Nephron (organoid): ENCODE data around the gene PPFIBP2.

Experiments
- H3K27ac Mint-ChIP-seq, 3 experiments: 2 replicates each; pipeline ENCODE4 v1.8.0; 2020; ENCODE audit warnings: mixed read lengths in 3 of 3, mild to moderate bottlenecking in 2 of 3, moderate library complexity in 1 of 3
- H3K27me3 Mint-ChIP-seq: 2 replicates; pipeline ENCODE4 v1.8.0; 2021; ENCODE audit warnings: low read depth, mild to moderate bottlenecking, moderate library complexity, mixed read lengths
- H3K36me3 Mint-ChIP-seq: 2 replicates; pipeline ENCODE4 v1.8.0; 2020; ENCODE audit warnings: low read depth, mixed read lengths
- H3K4me1 Mint-ChIP-seq: 2 replicates; pipeline ENCODE4 v1.8.0; 2020; ENCODE audit warnings: mixed read lengths
- H3K4me3 Mint-ChIP-seq, 3 experiments: 2 replicates each; pipeline ENCODE4 v1.8.0; 2020; ENCODE audit warnings: mild to moderate bottlenecking in 3 of 3, mixed read lengths in 3 of 3, moderate library complexity in 2 of 3
- H3K9me3 Mint-ChIP-seq: 2 replicates; pipeline ENCODE4 v1.8.0; 2020; ENCODE audit warnings: mixed read lengths
- TF ChIP-seq, protein P1 (sequence below), 3 experiments: fragments of 200-600 bp; sonication (generic); IDR thresholded peaks; one replicate each; pipeline ENCODE4 v1.5.0; 2021; ENCODE audit warnings: antibody characterized with exemption in 3 of 3; ENCODE audit not compliant: unreplicated experiment in 3 of 3

PPFIBP2 gene

DNA sequence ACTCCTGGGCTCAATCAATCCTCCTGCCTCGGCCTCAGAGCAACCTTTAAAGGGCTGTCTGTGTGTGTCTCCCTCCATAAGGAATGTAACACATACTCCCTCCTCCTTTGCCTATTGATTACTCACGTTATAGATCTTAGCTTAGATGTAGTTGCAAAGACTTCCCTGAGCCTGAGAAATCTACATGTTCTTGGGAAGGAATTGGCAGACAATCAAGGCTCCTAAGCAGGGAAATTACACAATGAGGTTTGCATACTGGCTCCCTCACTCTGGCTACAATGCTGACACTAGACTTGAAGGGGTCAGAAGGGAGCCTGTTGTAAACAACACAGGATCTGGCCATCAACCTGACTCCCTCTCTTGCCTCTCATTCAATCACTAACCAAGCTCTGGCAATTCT lies 33.7 kb upstream of the PPFIBP2 start:
- Mint-ChIP-seq H3K27ac (no peak overlapping the region), H3K36me3 (no peaks in the 10 kb centered on the region), H3K27me3 (no peaks in the 10 kb centered on the region), H3K4me3 (no peak overlapping the region), H3K4me1 (peaks cover 12% of the 10 kb centered on the region), H3K9me3 (no peaks in the 10 kb centered on the region)
- TF ChIP-seq, protein P1, sequence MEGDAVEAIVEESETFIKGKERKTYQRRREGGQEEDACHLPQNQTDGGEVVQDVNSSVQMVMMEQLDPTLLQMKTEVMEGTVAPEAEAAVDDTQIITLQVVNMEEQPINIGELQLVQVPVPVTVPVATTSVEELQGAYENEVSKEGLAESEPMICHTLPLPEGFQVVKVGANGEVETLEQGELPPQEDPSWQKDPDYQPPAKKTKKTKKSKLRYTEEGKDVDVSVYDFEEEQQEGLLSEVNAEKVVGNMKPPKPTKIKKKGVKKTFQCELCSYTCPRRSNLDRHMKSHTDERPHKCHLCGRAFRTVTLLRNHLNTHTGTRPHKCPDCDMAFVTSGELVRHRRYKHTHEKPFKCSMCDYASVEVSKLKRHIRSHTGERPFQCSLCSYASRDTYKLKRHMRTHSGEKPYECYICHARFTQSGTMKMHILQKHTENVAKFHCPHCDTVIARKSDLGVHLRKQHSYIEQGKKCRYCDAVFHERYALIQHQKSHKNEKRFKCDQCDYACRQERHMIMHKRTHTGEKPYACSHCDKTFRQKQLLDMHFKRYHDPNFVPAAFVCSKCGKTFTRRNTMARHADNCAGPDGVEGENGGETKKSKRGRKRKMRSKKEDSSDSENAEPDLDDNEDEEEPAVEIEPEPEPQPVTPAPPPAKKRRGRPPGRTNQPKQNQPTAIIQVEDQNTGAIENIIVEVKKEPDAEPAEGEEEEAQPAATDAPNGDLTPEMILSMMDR (IDR thresholded peaks at IDR 0.05; ENCODE audit: unreplicated experiment in 3 of 3): no peak

DNA sequence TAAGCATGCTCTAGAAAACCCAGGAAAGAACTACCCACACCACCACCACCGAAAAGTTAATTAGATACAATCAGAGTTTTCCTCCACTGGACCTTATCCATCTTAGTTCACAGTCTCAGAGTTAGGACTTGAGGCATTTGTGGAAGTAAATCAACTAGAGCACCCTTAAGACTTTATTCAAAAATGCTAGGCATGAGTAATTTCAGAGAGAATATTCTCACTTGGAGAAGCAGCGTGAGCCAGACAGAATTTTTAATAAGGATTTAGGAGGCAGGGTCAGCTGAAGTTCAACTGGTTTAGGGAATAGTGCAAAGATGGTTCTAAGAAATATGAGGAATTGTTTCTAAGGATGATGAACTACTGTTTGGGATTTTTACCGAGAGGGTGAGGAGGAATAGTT lies 29.7 kb upstream of the PPFIBP2 start:
- H3K9me3 Mint-ChIP-seq: no peaks in the 10 kb centered on the region
- H3K36me3 Mint-ChIP-seq: peaks cover 8% of the 10 kb centered on the region
- no peaks in the 10 kb centered on the region for H3K27me3 Mint-ChIP-seq
- H3K27ac Mint-ChIP-seq: peak overlapping the region in 1 of 3 experiments; percentile 85
- H3K4me1 Mint-ChIP-seq: peaks cover 30% of the 10 kb centered on the region
- peak overlapping the region; percentile 35 to 65 (median 48) for H3K4me3 Mint-ChIP-seq
- TF ChIP-seq, protein P1 (IDR thresholded peaks at IDR 0.05; ENCODE audit: unreplicated experiment in 3 of 3): no peak

DNA sequence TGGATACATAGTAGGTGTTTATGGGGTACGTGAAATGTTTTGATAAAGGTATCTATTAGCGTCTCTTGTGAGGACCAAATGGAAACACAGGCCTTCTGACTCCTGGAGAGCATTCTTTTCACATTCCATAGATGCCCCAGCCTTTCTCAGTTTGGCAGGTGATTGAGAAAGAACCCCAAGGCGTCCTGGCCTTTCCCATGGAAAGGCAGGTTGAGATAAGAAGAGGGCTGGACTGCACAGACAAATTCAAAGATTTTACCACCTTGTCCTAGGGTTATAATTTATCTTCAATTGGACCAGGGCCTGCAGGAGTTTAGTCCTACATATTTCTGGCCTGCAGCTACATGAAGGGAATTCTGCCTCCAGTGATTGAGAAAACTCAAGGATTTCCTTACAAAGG lies 29.2 kb upstream of the PPFIBP2 start:
- H3K4me3 Mint-ChIP-seq: peak overlapping the region; percentile 89 to 94 (median 90)
- H3K27ac Mint-ChIP-seq: peak overlapping the region in 1 of 3 experiments; percentile 85
- peaks cover 35% of the 10 kb centered on the region for H3K4me1 Mint-ChIP-seq
- TF ChIP-seq, protein P1 (IDR thresholded peaks at IDR 0.05; ENCODE audit: unreplicated experiment in 3 of 3): no peak
- no peaks in the 10 kb centered on the region for H3K27me3 Mint-ChIP-seq
- peaks cover 13% of the 10 kb centered on the region for H3K36me3 Mint-ChIP-seq
- no peaks in the 10 kb centered on the region for H3K9me3 Mint-ChIP-seq

DNA sequence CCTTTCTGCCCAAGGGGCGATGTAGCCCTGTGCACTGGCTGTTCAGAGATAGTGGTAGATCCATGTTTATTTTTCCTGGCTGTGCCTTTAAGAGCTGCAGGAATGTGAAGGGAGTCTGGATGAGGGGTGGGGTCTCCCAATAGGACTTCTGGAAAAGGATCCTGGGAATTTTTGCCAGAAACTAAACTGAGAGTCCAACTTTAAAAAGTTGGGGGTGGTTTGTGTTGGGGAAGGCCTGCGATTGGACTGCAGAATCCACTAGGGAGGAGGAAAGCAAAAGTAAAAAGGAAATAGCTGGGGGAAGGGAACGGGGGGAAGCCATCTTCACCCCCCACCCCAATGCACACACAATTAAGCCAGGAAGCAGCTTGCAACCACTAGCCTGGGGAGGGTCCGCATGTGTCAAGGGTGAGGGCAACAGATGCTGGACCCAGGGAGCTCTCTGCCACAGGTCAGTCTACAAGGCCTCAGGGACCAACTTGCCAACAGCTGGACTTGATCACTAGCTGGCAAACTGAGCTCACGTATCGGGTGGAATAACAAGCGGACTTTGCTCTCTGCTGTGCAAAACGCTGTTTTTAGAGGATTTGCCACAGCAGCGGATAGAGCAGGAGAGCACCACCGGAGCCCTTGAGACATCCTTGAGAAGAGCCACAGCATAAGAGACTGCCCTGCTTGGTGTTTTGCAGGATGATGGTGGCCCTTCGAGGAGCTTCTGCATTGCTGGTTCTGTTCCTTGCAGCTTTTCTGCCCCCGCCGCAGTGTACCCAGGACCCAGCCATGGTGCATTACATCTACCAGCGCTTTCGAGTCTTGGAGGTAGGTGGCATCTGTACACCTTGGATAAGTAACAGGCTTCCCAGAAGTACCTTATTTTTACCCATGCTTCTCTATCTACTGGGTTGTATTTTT lies 28.4 kb upstream of the PPFIBP2 start, which contains the start of gene OLFML1:
TSS of gene OLFML1 (plus strand) at position 321 of the 912 bp plus-strand sequence. CDS start at position 691, 370 bp downstream.
- H3K4me1 Mint-ChIP-seq: peaks cover 36% of the 10 kb centered on the region
- no peaks in the 10 kb centered on the region for H3K9me3 Mint-ChIP-seq
- TF ChIP-seq, protein P1 (IDR thresholded peaks at IDR 0.05; ENCODE audit: unreplicated experiment in 3 of 3): no peak
- H3K27me3 Mint-ChIP-seq: no peaks in the 10 kb centered on the region
- peak within 1 kb of the TSS in 1 of 3 experiments; percentile 85 for H3K27ac Mint-ChIP-seq
- H3K36me3 Mint-ChIP-seq: peaks cover 13% of the 10 kb centered on the region
- peak within 1 kb of the TSS; percentile 89 to 94 (median 90) for H3K4me3 Mint-ChIP-seq

DNA sequence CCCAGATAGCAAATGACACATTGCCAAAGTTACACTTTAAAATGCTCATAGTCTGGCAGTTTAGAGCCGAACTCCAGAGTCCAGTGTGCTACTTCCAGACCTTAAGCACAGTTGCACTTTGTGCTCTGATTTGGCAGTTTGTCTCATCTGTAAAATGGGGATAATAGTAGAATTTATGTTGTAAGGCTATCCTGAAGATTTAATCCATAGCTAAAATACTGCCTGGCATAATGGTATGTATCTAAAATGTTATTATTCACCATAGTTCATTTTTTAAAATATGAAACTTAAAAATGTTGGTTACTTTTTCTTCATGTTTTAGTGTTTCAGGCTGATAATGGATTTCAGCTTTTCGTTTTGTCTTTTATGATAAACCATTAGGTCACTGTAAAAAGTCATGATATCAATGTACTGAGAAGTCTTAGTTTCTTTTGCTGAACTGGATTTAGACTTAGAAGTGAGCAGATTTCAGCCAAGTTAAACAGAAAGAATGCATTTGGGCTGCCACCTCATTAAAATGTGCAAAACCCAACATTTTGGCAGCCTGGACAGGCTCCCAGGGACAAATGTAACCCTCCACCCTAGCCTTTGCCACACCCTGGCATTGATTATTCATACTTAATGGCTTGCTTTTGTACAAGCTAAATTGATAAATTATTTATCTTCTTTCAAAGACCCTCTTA lies 27.6 kb upstream of the PPFIBP2 start:
- no peaks in the 10 kb centered on the region for H3K9me3 Mint-ChIP-seq
- peaks cover 41% of the 10 kb centered on the region for H3K4me1 Mint-ChIP-seq
- peak overlapping the region in 2 of 3 experiments; percentile 34 to 85 for H3K27ac Mint-ChIP-seq
- no peaks in the 10 kb centered on the region for H3K27me3 Mint-ChIP-seq
- peak overlapping the region; percentile 89 to 94 (median 90) for H3K4me3 Mint-ChIP-seq
- peaks cover 13% of the 10 kb centered on the region for H3K36me3 Mint-ChIP-seq
- TF ChIP-seq, protein P1 (IDR thresholded peaks at IDR 0.05; ENCODE audit: unreplicated experiment in 3 of 3): no peak
